ENCODE data around the gene ANKFY1.
A peak's percentile ranks its signal among the peaks of the same experiment; 100 is the strongest.
"Not testable (repeated sequence)": the region's sequence is repeated elsewhere in the genome, so short reads cannot be mapped to it uniquely, and the experiment has no call there.

The ANKFY1 gene

GRCh38 chr17:4219241-4219640 is 44.5 kb downstream of the ANKFY1 start:
- DNase-seq (ENCODE audit: low spot score) = no peak

- DNase-seq (ENCODE audit: low spot score) = no peak
These were observed 47.8 kb downstream of the ANKFY1 start for GRCh38 chr17:4215882-4216570.

- no peak for DNase-seq (ENCODE audit: low spot score)
These were observed 49.6 kb downstream of the ANKFY1 start for GRCh38 chr17:4214157-4214556.

DNA sequence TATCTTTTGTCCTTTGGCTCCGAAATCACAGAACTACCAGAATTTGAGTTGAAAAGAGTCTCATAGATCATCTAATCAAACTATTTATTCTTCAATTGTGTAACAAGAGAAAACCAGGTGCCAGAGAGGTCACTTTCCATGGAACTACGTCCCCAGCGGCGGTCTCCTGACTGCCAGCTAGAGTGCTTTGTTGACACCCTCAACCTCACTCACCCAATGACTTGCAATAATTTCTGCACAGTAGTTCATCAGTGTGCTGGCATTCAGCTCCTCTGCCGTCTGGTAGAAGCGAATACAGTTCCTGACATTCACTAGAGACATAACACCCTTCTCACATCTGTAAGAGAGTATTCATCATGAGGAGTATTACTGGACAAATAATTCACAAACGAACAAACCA is 54.2 kb downstream of the ANKFY1 start:
- DNase-seq (ENCODE audit: low spot score) = no peak

- no peak for DNase-seq (ENCODE audit: low spot score)
These were observed 55.5 kb downstream of the ANKFY1 start for GRCh38 chr17:4208238-4208637.

DNA sequence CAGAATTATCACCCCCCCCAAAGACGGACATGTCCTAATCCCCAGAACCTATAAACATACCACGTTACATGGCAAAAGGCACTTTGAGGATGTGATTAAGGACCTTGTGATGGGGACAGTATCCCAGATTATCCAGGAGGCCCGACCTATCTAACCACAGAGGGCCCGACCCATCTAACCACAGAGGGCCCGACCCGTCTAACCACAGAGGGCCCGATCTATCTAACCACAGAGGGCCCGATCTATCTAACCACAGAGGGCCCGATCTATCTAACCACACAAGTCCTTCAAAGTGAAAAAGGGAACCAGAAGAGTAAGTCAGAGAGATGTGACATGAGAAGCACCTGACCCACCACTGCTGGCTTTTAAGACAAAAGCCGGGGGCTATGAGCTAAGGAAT is 56.8 kb downstream of the ANKFY1 start:
- no peak for DNase-seq (ENCODE audit: low spot score)

DNA sequence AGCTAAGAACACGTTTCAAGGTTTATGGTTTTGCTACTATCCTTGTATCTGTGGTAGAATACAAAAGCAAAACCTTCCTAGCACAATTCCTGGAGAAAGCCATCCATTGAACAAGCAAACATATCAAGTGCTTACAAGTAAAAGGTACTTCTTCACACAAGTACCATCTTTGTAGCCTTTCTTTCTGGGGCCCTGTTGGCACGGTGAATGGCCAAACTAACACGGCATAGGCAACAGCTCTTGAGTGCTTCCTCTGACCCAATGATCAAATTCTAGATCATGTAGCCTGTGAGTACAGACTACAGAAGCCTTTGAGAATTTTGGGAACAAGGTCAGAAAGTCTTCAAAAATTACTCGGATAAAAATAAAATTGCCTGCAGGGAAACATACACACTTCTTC is 57.9 kb downstream of the ANKFY1 start:
- DNase-seq (ENCODE audit: low spot score) = no peak

DNA sequence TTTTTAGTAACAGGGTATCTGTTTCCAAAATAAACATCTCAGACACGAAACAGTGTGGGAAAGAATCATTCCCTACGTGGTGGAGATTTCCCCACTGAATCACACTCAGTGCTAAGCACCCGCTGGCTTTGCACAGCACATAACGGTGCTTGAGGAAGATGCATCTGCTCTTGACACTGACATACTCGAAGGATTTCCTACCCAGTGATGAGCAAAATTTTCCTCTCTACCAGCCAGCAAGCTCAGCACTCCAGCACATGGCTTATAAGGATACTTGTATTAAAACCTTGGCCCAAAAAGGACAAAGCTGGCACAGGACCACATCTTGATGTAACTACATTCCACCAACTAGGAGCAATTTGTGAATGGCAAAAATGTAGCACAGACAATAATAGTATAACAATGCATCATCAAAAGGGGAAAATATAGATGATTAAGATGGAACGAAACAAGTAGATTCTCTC is 59.0 kb downstream of the ANKFY1 start:
- DNase-seq (ENCODE audit: low spot score) = no peak

DNA sequence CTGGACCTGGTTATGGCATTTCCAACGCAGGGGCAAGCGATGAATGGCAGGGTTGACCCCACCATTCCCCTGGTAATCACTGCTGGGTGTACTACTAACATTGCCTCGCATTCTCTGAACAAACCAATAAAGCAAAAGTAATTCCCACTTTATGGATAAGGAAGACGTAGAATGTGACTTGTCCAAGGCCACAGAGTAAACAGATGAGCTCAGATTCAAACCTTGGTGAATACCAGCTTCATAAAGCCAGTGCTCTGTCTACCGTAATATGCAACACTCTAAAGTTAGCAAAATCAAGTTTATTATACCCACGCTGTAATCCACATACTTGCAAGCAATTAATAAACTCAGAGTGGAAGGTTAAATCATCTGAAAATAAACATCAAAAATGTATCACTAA is 59.6 kb downstream of the ANKFY1 start:
- no peak for DNase-seq (ENCODE audit: low spot score)

- DNase-seq (ENCODE audit: low spot score) = no peak
These were observed 62.6 kb downstream of the ANKFY1 start for GRCh38 chr17:4201226-4201625.

- DNase-seq (ENCODE audit: low spot score) = peak; percentile 61
These were observed 63.9 kb downstream of the ANKFY1 start for GRCh38 chr17:4199818-4200402.

- DNase-seq (ENCODE audit: low spot score) = no peak
These were observed 64.8 kb downstream of the ANKFY1 start for GRCh38 chr17:4198995-4199394.

DNA sequence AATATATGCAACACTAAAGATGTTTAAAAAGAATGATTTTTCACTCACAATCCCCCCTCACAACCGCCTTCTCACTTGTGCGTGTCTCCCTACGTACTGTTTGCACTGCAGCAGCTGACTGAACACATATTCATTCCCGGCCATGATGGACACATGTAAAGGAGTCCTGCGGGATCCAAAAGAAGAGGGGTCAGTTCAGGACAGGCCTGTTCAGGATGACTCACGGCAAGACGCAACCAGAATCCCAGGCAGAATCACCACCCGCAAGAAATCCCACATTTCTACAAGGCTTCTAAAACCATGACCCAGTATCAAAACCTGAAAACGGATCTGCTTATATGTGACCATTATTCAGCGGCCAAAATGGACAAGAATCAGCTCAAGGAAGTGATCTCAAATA is 68.5 kb downstream of the ANKFY1 start:
- DNase-seq (ENCODE audit: low spot score) = no peak

DNA sequence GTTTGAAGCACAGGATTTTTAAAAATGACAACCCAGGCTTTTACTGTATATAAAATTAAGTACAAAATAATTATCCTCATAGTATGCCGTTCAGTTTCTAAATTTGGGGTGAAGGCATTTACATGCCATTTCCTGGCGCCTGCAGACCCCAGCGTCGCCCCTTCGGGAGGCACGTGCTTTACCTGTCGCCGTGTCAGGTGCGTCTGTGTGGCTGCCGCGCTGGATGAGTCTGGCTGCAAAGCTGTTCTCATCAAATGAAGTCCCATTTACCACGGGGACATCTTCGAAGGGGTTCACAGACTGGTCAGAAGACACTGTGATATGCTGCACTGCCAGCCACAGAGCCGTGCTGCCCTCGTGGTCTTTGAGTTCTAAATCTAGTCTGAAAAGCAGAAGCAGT is 69.0 kb downstream of the ANKFY1 start:
- no peak for DNase-seq (ENCODE audit: low spot score)

DNA sequence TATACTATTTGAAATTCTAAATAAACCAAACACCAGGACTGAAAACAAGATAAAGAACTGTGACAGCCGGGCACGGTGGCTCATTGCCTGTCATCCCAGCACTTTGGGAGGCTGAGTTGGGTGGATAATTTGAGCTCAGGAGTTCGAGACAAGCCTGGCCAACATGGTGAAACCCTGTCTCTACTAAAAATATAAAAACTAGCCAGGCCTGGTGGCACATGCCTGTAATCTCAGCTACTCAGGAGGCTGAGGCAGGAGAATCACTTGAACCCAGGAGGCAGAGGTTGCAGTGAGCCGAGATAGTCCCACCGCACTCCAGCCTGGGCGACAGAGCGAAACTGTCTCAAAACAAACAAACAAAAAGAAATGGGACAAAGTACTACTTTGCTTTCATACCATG is 73.0 kb downstream of the ANKFY1 start:
- not testable (repeated sequence) for DNase-seq (ENCODE audit: low spot score)

DNA sequence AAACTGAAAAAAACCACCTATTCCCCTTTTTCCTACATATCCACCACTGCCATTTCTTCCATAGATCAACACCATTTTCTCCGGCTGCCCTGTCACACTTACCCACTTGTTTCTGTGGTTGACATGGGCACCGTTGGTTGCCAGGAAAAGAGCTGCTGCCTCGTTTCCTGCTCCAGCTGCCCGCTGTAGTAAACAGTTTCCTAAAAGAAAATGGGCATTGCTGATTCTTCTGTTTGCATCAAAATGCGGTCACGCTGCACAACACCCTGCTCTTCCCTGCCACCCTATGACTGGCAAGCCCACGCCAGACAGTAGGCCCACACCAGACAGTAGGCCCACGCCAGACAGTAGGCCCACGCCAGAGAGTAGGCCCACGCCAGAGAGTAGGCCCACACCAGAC is 74.5 kb downstream of the ANKFY1 start:
- DNase-seq (ENCODE audit: low spot score) = no peak

- DNase-seq (ENCODE audit: low spot score) = no peak
These were observed 75.7 kb downstream of the ANKFY1 start for GRCh38 chr17:4188076-4188475.

DNA sequence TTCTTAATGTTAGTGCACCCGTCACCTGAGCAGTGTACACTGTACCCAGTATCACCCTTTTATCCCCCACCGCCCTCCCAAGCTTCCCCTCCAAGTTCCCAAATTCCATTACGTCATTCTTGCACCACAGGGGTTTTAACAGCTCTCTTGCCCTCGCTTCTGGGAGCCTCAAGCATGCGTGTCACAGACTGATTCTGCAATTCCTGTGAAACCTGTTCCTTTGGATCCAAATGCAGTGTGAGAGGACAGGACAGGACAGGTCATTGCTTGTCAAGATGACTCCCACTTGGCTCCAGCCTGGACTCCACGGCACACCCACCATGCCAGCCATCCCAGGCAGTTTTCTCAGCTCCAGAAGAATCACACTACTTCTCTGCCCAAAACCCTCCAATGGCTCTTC is 76.7 kb downstream of the ANKFY1 start:
- no peak for DNase-seq (ENCODE audit: low spot score)

DNA sequence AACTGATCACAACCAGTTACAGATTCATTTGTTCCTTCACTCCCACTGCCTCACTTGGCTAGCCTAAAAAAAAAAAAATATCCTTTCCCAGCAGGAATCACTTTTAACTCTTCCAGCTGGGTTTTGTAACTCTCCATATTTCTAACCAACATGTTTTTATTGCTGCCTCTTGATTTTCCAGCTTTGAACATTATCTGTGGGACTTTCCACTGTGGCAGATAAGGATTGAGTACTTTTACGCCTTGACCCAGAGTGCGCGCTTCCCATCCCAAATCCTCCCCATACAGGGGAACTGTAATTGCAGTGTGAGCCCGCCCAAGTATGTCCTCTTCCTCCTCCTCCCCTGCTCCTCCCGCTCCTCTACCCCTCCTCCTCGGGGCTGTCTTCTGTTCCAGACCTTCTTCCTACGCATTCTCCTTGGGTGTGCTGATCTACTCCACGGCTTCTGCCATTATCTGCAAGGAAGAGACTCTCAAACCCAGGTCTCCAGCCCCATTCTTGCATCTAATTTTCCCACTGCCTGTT is 77.4 kb downstream of the ANKFY1 start:
- no peak for DNase-seq (ENCODE audit: low spot score)

- no peak for DNase-seq (ENCODE audit: low spot score)
These were observed 78.1 kb downstream of the ANKFY1 start for GRCh38 chr17:4185656-4186055.

GRCh38 chr17:4184811-4185210 is 79.0 kb downstream of the ANKFY1 start:
- DNase-seq (ENCODE audit: low spot score) = no peak

GRCh38 chr17:4182043-4182442 is 81.7 kb downstream of the ANKFY1 start:
- no peak for DNase-seq (ENCODE audit: low spot score)

DNA sequence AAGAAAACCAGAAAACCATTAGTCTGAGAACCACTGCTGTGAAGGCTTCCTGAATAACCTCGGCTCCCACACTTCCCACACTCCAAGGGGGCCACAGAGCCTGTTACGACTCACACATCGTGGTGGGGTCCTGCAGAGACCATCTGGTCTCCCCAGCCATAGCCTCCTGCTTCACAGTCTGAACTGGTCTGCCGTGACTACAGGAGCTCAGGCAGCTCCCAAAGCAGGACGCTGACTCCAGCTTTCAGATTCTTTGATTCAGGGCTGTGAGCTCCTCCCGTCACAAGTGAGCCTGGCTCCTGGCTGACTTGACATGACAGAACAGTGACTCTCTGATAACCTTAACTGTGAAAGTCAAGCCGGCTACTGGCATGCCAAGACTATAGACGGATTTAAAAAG is 83.0 kb downstream of the ANKFY1 start:
- DNase-seq (ENCODE audit: low spot score) = no peak

DNA sequence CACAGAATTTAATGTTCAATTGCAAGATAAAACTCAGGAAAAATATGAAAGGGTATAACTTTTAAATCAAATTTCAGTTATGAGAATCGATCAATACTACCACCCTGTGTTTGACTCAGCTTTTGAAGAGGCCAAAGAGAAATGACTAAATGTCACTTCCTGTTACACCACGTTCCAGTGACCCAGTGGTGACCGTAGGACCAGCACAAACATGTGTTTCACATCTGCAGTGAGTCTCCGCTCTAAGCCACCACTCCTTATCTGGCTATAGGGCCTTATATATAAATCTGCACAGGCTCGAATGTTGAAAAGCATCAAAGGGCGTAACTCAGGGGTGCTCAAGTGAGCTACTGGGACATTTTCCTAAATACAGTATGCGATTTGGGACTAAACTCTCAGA is 84.7 kb downstream of the ANKFY1 start:
- no peak for DNase-seq (ENCODE audit: low spot score)

Data from hematopoietic multipotent progenitor cell treated with erythropoietin and hydrocortisone succinate and interleukin-3 and kit ligand, for 17 days (in vitro differentiated cells).